GM19455 (cell line): ENCODE data around the gene SPEF1.
A peak's percentile ranks its signal among the peaks of the same experiment; 100 is the strongest.
"Not testable (repeated sequence)": the region's sequence is repeated elsewhere in the genome, so short reads cannot be mapped to it uniquely, and the experiment has no call there.

Experiments used
- ATAC-seq: cut with Tn5 transposase; IDR thresholded peaks from one replicate; pipeline ENCODE4 v1.9.1; 2021; ENCODE audit not compliant: unreplicated experiment

The SPEF1 gene

DNA sequence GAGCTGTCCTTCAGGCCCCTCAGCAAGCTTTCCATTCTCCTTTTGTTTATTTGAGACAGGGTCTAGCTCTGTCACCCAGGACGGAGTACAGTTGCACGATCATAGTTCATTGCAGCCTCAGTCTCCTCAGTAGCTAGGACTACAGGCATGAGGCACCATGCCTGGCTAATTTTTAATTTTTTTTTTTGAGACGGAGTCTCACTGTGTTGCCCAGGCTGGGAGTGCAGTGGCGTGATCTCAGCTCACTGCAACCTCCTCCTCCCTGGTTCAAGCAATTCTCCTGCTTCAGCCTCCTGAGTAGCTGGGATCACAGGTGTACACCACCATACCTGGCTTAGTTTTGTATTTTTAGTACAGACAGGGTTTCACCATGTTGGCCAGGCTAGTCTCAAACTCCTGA is 8.0 kb upstream of the SPEF1 start:
- ATAC-seq, result not testable (repeated sequence)

DNA sequence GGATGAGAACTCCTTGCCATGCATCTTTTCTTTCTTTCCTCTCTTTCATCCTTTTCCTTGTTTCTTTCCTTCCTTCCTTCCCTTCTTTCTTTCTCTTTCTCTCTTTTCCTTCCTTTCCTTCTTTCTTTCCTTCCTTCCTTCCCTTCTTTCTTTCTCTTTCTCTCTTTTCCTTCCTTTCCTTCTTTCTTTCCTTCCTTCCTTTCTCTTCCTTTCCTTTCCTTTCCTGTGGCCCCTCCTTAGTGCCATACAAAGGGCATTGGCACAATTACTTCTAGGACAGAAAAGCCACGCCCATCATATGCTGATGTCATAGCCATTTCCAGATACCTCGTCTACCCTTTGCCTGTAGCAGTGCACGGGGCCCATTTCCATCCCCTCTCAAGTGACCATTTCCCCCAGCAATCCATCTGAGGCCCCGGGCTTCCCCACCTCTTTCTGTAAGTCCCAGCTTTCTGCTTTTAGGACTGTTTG is 7.5 kb upstream of the SPEF1 start:
- ATAC-seq, result no peak

DNA sequence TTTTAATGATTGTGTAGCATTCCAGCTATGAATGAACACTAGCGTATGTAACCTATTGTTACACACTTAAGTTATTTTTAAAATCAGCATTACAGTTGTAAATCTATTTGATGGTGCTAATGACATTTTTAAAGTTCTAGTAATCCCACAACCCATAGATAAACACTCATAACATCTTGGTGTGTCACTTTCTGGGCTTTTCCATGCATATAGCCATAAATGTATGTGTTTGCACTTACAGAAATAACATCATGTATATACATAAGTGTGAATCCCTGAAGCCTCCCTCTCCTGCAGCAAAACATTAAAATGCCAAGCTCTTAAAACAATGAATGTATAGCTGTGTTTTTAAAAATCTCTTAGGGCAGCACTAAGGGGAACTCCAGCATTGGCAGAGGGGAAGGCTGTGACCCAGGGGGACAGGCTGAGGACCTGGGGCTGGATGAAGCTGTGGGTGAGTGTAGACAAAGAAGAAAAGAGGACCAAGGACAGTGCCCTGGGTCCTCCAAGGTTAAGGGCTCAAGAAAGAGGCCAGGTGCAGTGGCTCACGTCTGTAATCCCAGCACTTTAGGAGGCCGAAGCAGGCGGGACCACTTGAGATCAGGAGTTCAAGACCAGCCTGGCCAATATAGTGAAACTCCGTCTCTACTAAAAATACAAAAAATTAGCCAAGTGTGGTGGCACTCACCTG is 6.2 kb upstream of the SPEF1 start:
- ATAC-seq, result no peak

DNA sequence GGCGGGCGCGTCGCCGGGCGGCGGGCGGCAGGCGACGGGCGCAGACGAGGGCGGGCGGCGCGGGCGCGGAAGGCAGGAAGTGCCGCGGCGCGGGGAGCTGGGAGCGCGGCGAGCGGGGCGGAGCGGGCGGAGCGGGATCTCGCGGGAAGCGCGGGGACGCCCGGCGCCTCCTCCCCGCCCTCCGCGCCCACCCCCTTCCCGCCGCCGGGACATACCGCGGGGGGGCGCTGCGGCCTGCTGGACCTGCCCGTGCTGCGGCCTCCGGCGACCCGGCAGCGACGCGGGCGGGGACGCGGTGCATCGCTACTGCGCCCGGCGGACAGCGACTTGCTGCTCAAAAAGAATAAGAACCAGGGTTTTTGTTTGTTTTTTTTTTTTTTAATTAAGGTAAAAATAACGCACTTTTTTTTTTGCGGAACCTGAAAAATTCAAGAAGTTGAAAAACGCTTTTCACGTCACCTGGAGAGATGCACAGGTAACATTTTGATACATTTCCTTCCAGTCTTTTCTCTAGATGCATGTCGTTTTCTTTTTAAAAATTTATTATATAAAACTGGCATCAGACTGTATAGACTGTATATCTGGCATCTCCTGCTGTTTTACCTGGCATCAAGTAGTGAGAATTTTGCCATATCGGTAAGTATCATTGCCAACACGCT is 5.5 kb upstream of the SPEF1 start, which contains the start of gene CENPB:
Gene CENPB (minus strand): TSS at position 76 of the 659 bp plus-strand sequence. CDS start 257 bp downstream, outside the sequence.
- peak; percentile 77 for ATAC-seq

DNA sequence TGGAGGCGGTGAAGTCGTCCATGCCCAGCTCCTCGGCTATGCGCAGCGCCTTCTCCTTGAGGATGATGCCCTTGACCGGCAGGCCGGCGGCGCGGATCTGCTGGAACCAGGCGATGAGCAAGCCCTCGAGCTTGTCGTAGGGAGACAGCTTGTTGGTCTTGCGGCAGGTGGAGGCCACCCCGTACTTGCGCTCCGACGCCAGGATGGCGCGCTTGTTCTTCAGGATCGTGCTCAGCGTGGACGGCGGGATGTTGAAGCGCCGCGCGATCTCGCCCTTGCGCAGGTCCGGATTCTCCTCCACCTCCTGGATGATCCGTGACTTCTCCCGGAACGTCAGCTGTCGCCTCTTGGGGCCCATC is 4.9 kb upstream of the SPEF1 start:
- peak; percentile 32 for ATAC-seq

DNA sequence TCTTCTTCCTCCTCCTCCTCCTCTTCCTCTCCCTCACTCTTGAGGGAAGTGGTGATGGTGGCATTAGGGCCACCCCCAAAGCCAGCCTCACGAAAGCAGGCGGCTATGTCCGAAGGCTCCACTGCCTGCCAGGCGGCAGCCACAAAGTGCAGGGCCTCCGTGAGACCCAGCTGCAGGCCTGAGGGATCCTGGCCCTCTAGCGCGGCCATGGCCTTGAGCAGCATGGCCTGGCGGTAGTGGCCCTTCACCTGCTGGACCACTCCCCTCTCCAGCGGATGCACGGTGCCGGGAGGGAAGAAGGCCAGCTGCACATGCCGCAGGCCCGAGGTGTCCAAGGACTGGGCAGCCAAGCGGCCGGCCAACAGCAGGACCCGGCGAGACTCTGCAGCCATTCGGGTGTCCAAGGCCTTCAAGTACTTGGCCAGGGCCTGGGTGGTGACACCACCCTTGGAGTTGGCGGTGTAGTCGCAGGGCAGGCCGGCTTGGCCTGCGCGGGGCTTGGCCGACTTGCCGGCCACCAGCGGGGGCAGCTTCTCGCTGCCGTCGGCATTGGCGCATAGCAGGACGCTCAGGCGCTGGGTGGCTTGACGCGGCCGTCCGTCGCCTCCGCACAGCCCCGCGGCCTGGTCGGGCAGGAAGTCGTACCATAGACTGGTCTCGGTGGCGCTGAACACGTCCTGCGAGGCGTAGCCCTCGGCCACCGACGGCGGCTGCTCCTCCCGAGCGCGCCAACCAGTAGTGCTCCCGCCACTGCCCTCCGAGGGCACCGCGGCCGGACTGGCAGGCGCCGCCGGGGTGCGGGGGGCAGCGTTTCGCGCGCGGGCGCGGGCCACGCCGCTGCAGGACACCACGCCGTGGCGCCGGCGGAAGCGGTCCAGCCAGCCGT is 4.2 kb upstream of the SPEF1 start:
- no peak for ATAC-seq

DNA sequence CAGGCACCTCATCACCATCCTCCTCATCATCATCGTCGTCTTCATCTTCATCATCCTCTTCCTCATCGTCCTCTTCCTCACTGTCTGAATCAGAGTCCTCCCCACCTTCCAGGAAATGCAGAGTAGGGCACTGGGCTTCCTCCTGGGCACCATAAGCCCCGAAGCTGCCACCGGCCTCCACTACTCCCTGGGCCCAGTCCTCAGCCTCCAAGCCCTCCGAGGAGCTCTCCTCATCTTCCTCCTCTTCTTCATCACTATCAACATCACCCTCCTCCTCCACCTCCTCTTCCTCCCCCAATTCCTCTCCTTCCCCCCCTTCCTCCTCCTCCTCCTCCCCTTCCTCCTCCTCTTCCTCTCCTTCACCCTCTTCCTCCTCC is 3.6 kb upstream of the SPEF1 start:
- no peak for ATAC-seq

DNA sequence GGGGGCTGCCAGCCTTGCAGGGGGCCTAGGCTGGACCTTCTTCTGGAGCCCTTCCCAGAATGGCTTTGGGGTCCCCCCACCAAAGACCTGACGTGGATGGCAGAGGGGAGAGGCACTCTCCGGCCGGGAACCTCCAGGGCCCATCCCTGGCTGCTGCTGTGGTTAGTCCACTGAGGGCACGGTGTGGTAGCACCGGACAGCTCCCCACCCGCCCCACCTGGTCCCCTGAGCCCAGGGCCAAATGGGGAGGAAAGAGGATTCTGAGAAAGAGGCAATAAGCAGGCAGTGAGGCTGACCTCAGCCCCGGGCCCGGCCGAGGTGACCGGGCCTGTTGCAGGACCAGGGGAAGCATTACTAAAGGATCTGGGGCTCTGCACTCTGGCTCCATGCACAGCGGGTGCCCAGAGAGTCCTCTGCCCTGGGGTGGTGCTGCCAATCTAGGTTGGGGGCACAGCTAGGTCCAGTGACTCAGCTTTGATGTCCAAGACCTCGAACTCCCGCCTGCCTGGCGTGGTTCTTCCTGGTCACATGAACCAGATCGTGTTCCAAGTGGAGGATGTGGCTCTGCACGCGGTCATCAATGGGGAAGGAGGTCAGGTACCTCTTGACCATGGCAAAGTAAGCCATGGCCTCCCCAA is 3.1 kb upstream of the SPEF1 start:
- no peak for ATAC-seq

DNA sequence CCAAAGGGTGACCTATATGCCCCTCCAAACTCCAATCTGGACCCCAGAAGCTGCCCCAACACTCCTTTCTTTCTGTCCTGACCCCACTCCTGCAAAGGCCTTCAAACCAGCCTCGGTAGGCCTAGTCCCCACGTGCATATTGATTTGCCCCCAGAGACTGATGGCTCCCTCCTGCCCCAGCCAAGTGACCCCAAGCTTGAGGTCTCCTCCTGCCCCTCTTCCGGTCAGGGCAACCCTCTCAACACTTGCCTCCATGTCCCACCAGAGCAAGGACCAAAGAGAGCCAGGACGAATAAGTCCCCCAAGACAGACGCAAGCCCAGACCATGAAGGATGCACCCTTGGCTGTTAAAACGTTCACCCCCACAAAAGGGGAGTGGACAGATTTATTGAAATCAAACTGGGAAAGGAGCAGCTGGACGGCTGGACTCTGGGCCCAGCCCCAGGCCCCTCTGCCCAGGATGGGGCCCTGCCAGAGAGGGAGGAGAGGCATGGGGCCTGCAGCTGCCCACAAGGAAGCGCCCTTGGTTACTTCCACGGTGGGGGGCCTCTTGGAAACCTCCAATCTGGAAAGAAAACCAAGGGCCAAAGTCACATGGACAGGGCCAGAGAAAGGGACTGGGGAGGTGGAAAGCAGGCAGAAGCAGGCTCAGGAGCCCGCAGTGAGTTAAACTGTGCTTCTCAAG is 2.4 kb upstream of the SPEF1 start:
- ATAC-seq, result no peak

DNA sequence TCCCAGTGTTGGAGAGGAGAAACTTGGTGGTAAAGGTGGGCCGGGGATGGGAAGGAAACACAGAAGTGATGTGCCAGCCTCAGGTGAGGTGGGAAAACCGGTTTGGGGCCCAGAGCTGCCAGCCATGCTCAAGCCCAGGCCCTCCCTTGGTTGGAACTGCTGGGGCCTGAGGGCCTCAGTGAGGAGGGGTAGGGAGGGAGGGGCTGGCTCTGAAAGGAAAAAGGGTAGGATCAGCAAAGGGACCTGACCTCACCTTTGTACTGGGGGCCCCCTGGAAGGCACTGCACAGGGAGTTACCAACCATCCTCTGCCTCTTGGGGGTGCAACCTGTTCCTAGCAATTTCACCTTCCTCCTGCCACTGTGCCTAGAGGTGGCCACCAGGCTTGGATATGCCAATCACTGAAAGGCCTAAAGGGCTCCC is 1.8 kb upstream of the SPEF1 start:
- ATAC-seq, result no peak

DNA sequence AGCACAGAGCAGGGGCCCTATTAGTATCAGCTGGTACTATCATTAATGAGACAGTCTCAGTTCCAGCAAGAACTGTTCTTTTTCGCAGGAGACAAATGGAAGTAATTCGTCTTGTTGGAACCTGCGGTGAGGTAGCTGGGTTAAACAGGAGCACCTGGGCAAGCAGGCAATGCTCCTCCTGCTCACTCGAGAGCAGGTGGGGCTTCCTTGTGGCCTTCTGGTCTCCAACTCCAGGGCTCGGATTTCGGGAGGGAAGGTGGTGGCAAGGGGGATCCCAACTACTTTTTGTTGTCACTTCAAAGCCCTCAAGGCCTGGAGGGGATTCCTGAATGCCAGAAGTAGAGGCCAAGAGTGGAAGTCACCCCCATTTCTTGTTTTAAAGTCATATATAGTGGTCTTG is 1.3 kb upstream of the SPEF1 start:
- no peak for ATAC-seq

DNA sequence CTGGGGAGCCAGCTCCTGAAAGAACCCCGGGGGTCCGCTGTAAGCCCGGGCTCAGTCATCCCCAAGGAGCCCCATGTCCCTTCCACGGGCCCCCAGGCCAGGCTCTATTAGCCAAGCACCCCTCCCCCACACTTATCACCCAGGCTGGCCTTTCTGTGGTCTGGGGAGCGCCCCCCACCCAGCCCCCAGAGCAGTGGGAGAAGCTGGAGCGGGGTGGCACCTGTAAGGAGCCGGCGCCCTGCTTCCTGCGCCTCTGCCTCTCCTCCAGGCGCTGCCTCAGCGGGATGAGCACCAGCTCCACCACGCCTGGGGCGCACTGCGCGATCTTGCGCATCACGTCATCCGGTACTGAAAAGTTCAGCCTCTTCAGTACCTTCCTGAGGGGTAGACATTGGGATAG is 2.3 kb downstream of the SPEF1 start:
- no peak for ATAC-seq

DNA sequence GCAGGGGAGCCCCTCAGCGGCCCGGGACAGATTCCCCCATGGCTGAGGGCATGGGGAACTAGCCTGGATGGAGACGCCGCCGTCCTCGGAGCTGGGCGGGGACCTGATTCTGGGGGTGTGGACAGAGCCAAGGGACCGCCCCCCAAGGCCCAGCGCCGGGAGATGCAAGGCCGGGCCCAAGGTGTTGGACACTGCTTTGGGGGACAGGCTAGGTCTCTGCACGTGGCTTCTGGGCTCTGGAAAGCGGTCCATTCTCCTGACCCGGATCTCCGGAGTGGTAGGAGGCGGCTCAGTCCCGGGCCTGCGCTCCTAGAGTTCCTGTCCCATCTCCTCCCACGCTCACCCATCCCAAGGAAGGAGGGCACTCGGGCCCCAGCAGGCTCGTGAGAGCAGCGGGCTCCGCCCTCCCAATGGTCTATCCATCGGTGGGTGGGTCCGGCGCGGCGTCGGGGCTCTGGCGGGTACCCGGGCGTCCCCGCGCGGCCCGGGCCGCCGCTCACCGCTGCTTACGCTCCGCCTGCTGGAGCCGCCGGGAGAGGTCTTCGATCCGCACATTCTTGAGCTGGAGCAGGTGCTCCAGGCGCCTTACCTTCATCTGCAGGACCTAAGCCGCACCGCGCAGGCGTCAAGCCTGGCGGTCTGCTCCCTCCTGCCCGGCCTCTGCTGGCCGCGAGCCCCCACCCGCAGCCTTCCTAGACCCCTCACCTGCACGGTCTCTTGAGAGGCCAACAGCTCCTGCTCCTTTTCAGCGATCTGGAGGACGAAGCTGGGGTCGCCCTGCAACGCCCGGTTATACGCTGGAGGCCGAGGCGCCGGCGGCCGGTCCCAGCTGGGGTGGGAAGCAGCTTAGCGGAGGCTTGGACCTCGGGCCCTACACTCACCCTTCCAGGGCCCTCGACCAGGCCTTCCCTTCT is 3.3 kb downstream of the SPEF1 start:
- ATAC-seq, result no peak

DNA sequence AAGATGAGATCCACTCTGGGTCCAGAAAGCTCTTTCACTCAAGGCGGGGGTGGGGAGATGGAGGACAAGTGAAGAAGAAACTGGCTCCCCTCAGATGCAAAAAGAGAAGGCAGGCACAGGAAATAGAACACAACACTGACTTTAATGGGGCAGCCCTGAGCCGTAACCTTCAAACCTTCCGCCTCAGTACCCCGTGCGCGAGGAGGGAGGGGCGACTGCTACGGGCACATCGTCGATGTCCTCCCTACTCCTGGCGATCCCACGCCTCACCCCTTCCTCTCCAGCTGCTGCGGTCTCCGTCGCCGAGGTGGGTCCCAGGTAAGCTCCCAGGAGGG is 3.9 kb downstream of the SPEF1 start:
- ATAC-seq, result no peak

DNA sequence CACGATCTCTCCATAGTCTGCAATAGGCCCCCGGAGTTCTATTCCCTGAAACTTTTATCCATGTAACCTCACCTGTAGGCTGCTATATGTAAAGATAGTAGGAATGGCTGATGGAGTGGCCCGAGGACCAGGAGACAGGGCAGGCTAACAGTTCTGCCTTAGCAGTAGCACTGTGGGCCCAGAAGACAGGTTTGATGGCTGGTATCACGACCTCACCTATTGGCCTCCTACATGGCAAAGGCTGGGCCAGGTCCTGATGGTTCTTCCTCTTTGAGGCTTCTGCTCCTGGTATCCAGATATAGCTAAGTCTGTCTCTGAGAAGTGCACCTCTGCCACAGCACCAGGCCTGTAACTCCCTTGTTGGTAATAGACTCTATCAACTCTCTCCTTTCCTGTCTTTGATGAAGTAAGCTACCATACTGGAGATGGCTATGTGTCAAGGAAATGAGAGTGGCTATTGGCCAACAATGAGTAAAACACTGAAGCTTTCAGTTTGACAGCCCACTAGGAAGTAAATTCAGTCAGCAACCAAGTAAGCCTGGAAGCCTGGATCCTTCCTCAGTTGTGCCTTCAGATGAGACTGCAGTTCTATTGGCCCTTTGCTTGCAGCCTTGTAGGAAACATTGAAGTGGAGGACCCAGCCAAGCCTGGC is 5.7 kb downstream of the SPEF1 start:
- no peak for ATAC-seq

DNA sequence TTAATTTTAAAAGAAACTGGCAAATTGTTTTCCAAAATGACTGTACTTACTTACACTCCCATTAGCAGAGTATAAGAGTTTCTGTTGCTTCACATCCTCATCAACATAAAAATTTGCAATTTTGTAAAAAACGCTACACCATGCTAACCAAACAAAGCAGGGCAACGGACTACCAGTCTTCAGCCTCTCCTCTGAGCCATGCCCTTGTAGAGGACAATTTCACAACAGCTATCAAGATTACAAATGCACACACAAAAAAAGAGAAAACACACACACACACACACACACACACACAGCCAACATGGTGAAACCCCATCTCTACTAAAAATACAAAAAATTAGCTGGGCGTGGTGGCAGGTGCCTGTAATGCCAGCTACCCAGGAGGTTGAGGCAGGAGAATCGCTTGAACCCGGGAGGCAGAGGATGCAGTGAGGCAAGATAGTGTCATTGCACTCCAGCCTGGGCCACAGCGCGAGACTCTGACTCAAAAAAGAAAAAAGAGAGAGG is 9.6 kb downstream of the SPEF1 start:
- no peak for ATAC-seq

DNA sequence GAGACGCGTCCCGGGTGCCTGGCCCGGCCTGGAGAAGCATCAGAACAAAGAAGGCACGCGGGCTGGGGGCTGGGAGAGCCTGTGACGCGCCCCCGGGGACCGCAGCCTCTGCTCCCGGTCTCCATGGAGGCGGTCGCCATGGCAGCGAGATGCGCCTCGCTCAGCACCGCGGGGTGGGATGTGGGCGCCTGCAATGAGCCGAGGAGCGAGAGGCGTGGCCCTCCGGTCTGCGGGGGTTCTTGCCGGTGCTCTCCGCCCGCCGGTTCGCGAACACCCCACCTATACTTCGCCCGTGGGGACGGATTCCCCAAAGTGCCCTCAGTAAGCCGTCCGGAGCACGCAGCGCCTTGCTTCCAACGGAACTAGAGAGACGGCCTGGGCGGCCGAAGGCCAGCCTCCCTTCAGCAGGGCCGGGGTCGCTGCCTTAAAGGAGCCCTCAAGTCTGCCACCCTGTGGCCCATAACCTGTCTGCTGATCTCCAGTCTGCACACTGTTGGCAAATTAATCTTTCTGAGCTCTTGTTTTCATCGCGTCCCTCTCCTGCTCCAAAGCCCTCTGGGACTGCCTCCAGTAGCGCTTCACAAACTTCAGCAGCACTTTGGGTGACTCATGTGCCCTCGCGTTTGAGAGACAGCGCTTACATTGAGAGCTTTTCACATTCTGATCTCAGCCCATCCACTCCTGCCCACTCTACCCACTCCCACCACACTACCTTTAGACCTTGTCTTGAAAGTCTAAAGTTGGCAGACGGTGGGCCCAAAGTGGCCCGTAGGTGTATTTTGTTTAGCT is 12.7 kb downstream of the SPEF1 start:
- peak; percentile 44 for ATAC-seq
